ENCODE results near the gene PLBD2. TPM values are rescaled to one million over a fixed set of nuclear protein-coding genes. Genes with fewer than 3 reads are reported as not detected.

The PLBD2 gene
- total RNA-seq, 1 experiment from 2014 or later = 30.7 TPM

- Histone ChIP-seq H3K4me2 (no peak overlapping the region), H3K9me2 (ENCODE audit: insufficient read depth) (no peaks in the 10 kb centered on the region), H3K27ac (no peak overlapping the region), H4K20me1 (ENCODE audit: insufficient read depth) (no peaks in the 10 kb centered on the region), H3K79me2 (ENCODE audit: low read depth) (no peaks in the 10 kb centered on the region), H3K9me3 (ENCODE audit: insufficient read depth, low read depth) (no peaks in the 10 kb centered on the region), H3K27me3 (ENCODE audit: insufficient read depth, low read depth) (no peaks in the 10 kb centered on the region), H3K4me1 (replicated peaks; ENCODE audit: insufficient read depth) (no peaks in the 10 kb centered on the region), H3K36me3 (ENCODE audit: low read depth) (no peaks in the 10 kb centered on the region), H2AFZ (no peak overlapping the region), H3K4me3 (no peak overlapping the region), H3F3A (ENCODE audit: insufficient read depth, low read depth) (no peaks in the 10 kb centered on the region)
- POLR2A ChIA-PET (ENCODE audit: unreplicated experiment) = no interaction called here
- DNase-seq = no peak
- TF ChIP-seq EZH2 (IDR thresholded peaks at IDR 0.05; ENCODE audit: low read depth) (no peak), CTCF (conservative IDR thresholded peaks at IDR 0.05) (no peak)
- intact Hi-C loops (cut with micrococcal nuclease; ENCODE audit: unreplicated experiment) = no loop called here
- CTCF ChIA-PET = no interaction called here
- BruUV-seq (replicated peaks) = no TSS peak
Observed at GRCh38 chr12:113391650-113392337, 33.4 kb downstream of the PLBD2 start.

- ChIA-PET CTCF (no interaction called here), POLR2A (ENCODE audit: unreplicated experiment) (no interaction called here)
- Histone ChIP-seq H3K4me3 (no peak overlapping the region), H3K4me1 (replicated peaks; ENCODE audit: insufficient read depth) (no peaks in the 10 kb centered on the region), H3K9me2 (ENCODE audit: insufficient read depth) (no peaks in the 10 kb centered on the region), H3K36me3 (ENCODE audit: low read depth) (no peaks in the 10 kb centered on the region), H3K27ac (no peak overlapping the region), H2AFZ (no peak overlapping the region), H4K20me1 (ENCODE audit: insufficient read depth) (no peaks in the 10 kb centered on the region), H3K4me2 (no peak overlapping the region), H3K27me3 (ENCODE audit: insufficient read depth, low read depth) (no peaks in the 10 kb centered on the region), H3K9me3 (ENCODE audit: insufficient read depth, low read depth) (no peaks in the 10 kb centered on the region), H3F3A (ENCODE audit: insufficient read depth, low read depth) (no peaks in the 10 kb centered on the region), H3K79me2 (ENCODE audit: low read depth) (no peaks in the 10 kb centered on the region)
- no TSS peak for BruUV-seq (replicated peaks)
- TF ChIP-seq CTCF (conservative IDR thresholded peaks at IDR 0.05) (no peak), EZH2 (IDR thresholded peaks at IDR 0.05; ENCODE audit: low read depth) (no peak)
- intact Hi-C loops (cut with micrococcal nuclease; ENCODE audit: unreplicated experiment) = no loop called here
- no peak for DNase-seq
Observed at GRCh38 chr12:113392520-113392919, 34.1 kb downstream of the PLBD2 start.

GRCh38 chr12:113392988-113393579, 34.7 kb downstream of the PLBD2 start:
- Histone ChIP-seq H3F3A (ENCODE audit: insufficient read depth, low read depth) (no peaks in the 10 kb centered on the region), H2AFZ (no peak overlapping the region), H3K4me1 (replicated peaks; ENCODE audit: insufficient read depth) (no peaks in the 10 kb centered on the region), H3K27ac (no peak overlapping the region), H4K20me1 (ENCODE audit: insufficient read depth) (no peaks in the 10 kb centered on the region), H3K4me2 (no peak overlapping the region), H3K27me3 (ENCODE audit: insufficient read depth, low read depth) (no peaks in the 10 kb centered on the region), H3K9me2 (ENCODE audit: insufficient read depth) (no peaks in the 10 kb centered on the region), H3K9me3 (ENCODE audit: insufficient read depth, low read depth) (no peaks in the 10 kb centered on the region), H3K79me2 (ENCODE audit: low read depth) (no peaks in the 10 kb centered on the region), H3K4me3 (no peak overlapping the region), H3K36me3 (ENCODE audit: low read depth) (no peaks in the 10 kb centered on the region)
- POLR2A ChIA-PET (ENCODE audit: unreplicated experiment) = no interaction called here
- TF ChIP-seq CTCF (conservative IDR thresholded peaks at IDR 0.05) = no peak
- no peak for TF ChIP-seq EZH2 (IDR thresholded peaks at IDR 0.05; ENCODE audit: low read depth)
- intact Hi-C loops (cut with micrococcal nuclease; ENCODE audit: unreplicated experiment) = no loop called here
- no TSS peak for BruUV-seq (replicated peaks)
- CTCF ChIA-PET = no interaction called here
- DNase-seq = no peak

All from PC-9 (cell line).